KOPT-K1 (cell line): Measurements from ENCODE around the gene SLC35F1.

Source experiments
- H3K27ac ChIP-seq: fragments of 200-600 bp; sonication (generic); 2 replicates; pipeline ENCODE4 v1.5.1; 2016; ENCODE audit warnings: antibody characterized with exemption, mild to moderate bottlenecking, low read depth, low read length; ENCODE audit not compliant: poor library complexity, severe bottlenecking
- H3K36me3 ChIP-seq: fragments of 200-600 bp; sonication (generic); 2 replicates; pipeline ENCODE4 v1.5.1; 2017; ENCODE audit warnings: antibody characterized with exemption, mild to moderate bottlenecking, low read length, moderate library complexity; ENCODE audit not compliant: insufficient read depth
- H3K9me3 ChIP-seq: fragments of 200-600 bp; sonication (generic); 2 replicates; pipeline ENCODE4 v1.5.1; 2017; ENCODE audit warnings: antibody characterized with exemption, low read length, mild to moderate bottlenecking; ENCODE audit not compliant: insufficient read depth, poor library complexity, severe bottlenecking

SLC35F1 gene

GRCh38 chr6:118100717-118101116 lies 193.7 kb downstream of the SLC35F1 start:
- no peak overlapping the region for H3K27ac ChIP-seq
- H3K36me3 ChIP-seq, result no peaks in the 10 kb centered on the region
- H3K9me3 ChIP-seq, result peaks cover 7% of the 10 kb centered on the region

GRCh38 chr6:118101220-118101619 lies 194.2 kb downstream of the SLC35F1 start:
- H3K36me3 ChIP-seq, result no peaks in the 10 kb centered on the region
- H3K9me3 ChIP-seq, result peaks cover 7% of the 10 kb centered on the region
- no peak overlapping the region for H3K27ac ChIP-seq

- H3K27ac ChIP-seq, result no peak overlapping the region
- peaks cover 7% of the 10 kb centered on the region for H3K9me3 ChIP-seq
- no peaks in the 10 kb centered on the region for H3K36me3 ChIP-seq
Measured at GRCh38 chr6:118101831-118102345, 194.8 kb downstream of the SLC35F1 start.

GRCh38 chr6:118102401-118102800 lies 195.3 kb downstream of the SLC35F1 start:
- Histone ChIP-seq H3K27ac (no peak overlapping the region), H3K36me3 (no peaks in the 10 kb centered on the region), H3K9me3 (peaks cover 7% of the 10 kb centered on the region)

- Histone ChIP-seq H3K27ac (no peak overlapping the region), H3K9me3 (peaks cover 7% of the 10 kb centered on the region), H3K36me3 (no peaks in the 10 kb centered on the region)
Measured at GRCh38 chr6:118103381-118104146, 196.5 kb downstream of the SLC35F1 start.

- no peak overlapping the region for H3K27ac ChIP-seq
- H3K9me3 ChIP-seq, result no peaks in the 10 kb centered on the region
- no peaks in the 10 kb centered on the region for H3K36me3 ChIP-seq
Measured at GRCh38 chr6:118122161-118122725, 215.2 kb downstream of the SLC35F1 start.

GRCh38 chr6:118122801-118123200 lies 215.7 kb downstream of the SLC35F1 start:
- H3K36me3 ChIP-seq, result no peaks in the 10 kb centered on the region
- H3K9me3 ChIP-seq, result no peaks in the 10 kb centered on the region
- no peak overlapping the region for H3K27ac ChIP-seq

- Histone ChIP-seq H3K36me3 (no peaks in the 10 kb centered on the region), H3K9me3 (no peaks in the 10 kb centered on the region), H3K27ac (no peak overlapping the region)
Measured at GRCh38 chr6:118123503-118124037, 216.5 kb downstream of the SLC35F1 start.

GRCh38 chr6:118124851-118125250 lies 217.8 kb downstream of the SLC35F1 start:
- Histone ChIP-seq H3K27ac (no peak overlapping the region), H3K9me3 (no peaks in the 10 kb centered on the region), H3K36me3 (no peaks in the 10 kb centered on the region)

GRCh38 chr6:118128755-118129154 lies 221.7 kb downstream of the SLC35F1 start:
- Histone ChIP-seq H3K27ac (no peak overlapping the region), H3K36me3 (no peaks in the 10 kb centered on the region), H3K9me3 (no peaks in the 10 kb centered on the region)

GRCh38 chr6:118134206-118134605 lies 227.1 kb downstream of the SLC35F1 start:
- H3K27ac ChIP-seq, result no peak overlapping the region
- H3K36me3 ChIP-seq, result no peaks in the 10 kb centered on the region
- H3K9me3 ChIP-seq, result no peaks in the 10 kb centered on the region

- H3K9me3 ChIP-seq, result no peaks in the 10 kb centered on the region
- H3K36me3 ChIP-seq, result no peaks in the 10 kb centered on the region
- H3K27ac ChIP-seq, result no peak overlapping the region
Measured at GRCh38 chr6:118134736-118135135, 227.7 kb downstream of the SLC35F1 start.

- Histone ChIP-seq H3K36me3 (no peaks in the 10 kb centered on the region), H3K27ac (no peak overlapping the region), H3K9me3 (no peaks in the 10 kb centered on the region)
Measured at GRCh38 chr6:118135371-118135770, 228.3 kb downstream of the SLC35F1 start.

GRCh38 chr6:118141211-118141610 lies 234.1 kb downstream of the SLC35F1 start:
- Histone ChIP-seq H3K27ac (no peak overlapping the region), H3K9me3 (no peaks in the 10 kb centered on the region), H3K36me3 (no peaks in the 10 kb centered on the region)

- Histone ChIP-seq H3K27ac (no peak overlapping the region), H3K36me3 (no peaks in the 10 kb centered on the region), H3K9me3 (no peaks in the 10 kb centered on the region)
Measured at GRCh38 chr6:118146584-118146983, 239.5 kb downstream of the SLC35F1 start.
